GM11168 (cell line): ENCODE data around the gene TEFM.
"Not testable (repeated sequence)": the region's sequence is repeated elsewhere in the genome, so short reads cannot be mapped to it uniquely, and the experiment has no call there.

Experiments
- in situ Hi-C: fragments of 300-500 bp; cut with MboI; formaldehyde crosslinking; loops from one replicate; pipeline ENCODE4 v1.12.0; 2022; ENCODE audit warnings: low sequenced_read_pairs; ENCODE audit not compliant: unreplicated experiment

Gene TEFM

GRCh38 chr17:30922235-30923030 lies 16.4 kb upstream of the TEFM start:
- in situ Hi-C loops = no loop called here

GRCh38 chr17:30921544-30922196 lies 15.6 kb upstream of the TEFM start, which contains the start of gene ADAP2:
Gene ADAP2 (plus strand): TSS chr17:30921945. CDS start chr17:30922015, 70 bp downstream.
- in situ Hi-C loops = no loop called here

- in situ Hi-C loops = no loop called here
Observed at GRCh38 chr17:30920683-30921543, 14.9 kb upstream of the TEFM start.

DNA sequence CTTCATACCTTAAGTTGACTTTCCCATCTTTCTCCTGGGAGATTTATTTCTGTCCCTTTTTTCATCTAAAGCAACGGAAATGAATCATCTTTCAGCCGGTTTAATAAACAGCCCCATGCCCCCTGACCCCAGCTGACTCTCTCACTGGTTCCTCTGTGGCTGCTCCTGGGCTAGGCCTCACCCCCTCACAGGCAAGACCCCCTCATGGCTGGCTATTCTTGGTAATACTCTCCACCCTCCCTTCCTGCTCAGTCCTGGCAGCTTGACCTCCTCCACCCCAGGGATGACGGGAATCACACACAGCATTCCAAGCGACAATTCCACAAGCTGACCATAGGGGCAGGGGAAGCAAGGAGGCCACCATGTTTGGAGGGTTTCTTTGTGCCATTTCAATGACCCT lies 14.2 kb upstream of the TEFM start:
- in situ Hi-C loops = no loop called here

DNA sequence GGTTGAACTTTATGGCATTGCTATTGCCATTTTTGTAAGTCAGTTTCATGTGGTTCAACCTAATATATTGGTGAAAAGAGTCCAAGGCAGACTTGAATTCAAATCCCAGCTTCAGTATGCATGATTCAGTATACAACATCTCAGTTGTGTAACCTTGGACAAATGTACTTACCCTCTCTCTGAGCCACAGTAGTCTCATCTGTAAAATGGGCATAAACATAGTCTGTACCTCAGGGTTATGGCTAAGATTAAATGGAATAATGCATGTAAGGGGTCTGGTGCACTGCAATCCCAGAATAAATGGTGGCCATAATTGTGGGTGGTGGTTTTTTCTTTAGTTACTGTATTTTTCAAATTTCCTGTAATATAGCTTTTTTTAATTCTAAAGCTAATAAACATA lies 11.0 kb upstream of the TEFM start:
- in situ Hi-C loops = no loop called here

DNA sequence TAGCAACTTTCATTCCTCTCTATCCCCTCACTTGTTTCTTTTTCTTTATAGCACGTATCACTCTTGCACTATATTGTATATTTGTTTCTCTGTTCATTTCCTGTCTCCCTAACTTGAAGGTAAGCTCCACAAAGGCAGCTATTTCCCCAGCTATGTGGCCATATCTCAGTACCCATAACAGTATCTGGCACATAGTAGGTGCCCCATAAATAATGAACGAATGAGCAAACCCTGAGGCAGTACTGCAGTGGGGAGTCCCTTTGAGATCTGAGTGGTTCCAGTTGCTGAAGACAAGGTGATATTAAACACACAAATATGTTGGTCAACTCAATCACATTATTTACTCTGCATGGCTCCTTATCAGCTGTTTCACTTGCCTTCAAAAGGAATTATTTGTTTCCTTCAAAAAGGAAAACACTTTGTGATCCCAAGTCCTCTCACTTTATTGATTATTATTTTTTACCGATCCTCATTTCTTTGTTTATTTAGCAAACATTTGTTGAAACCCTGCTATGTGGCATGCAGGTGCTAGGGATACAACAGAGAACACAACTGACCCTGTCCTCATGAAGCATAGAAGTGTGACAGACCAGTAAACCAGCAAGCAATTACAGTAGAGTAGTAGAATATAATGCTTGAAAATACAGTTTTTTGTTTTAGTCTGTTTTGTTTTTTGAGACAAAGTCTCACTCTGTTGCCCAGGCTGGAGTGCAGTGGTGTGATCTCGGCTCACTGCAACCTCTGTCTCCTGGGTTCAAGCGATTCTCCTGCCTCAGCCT lies 10.0 kb upstream of the TEFM start:
- in situ Hi-C loops = no loop called here

DNA sequence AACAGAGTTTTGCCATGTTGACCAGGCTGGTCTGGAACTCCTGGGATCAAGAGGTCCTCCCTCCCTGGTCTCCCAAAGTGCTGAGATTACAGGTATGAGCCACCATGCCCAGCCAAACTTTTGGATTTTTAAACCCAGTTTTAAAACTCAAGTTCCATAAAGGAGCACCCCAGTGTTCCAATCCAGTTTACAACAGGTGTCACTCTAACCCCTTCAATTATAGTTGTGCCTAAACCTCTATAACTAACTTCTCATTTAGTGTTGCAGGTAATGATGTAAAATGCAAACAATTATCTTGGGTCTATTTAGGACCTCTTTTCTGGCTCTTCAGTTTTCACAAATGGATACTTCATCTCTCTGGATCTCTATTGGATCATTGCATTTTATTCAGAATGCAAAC lies 7.9 kb upstream of the TEFM start:
- in situ Hi-C loops = no loop called here

GRCh38 chr17:30910151-30910550 lies 4.1 kb upstream of the TEFM start:
- in situ Hi-C loops = not testable (repeated sequence)

- in situ Hi-C loops = no loop called here
Observed at GRCh38 chr17:30908717-30909420, 2.8 kb upstream of the TEFM start.

DNA sequence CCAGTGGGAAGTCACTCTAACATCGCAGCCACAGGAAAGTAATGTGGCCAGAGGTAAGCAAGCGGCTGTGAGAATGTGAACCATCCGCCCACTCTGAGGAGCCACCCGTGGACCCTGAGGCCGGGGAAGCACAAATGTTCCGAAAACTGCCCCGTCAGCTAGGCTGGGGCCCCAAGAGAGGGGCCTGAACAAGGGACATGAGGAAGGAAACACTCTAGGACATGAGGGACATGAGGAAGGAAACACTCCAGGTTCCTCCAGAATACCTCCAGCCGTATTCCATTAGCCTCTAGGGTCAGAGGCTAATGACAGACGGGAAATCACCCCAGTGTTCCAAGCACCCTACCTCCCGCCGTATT lies 317 bp downstream of the TEFM start:
- in situ Hi-C loops = no loop called here

- in situ Hi-C loops = no loop called here
Observed at GRCh38 chr17:30897311-30897710, 8.7 kb downstream of the TEFM start.

DNA sequence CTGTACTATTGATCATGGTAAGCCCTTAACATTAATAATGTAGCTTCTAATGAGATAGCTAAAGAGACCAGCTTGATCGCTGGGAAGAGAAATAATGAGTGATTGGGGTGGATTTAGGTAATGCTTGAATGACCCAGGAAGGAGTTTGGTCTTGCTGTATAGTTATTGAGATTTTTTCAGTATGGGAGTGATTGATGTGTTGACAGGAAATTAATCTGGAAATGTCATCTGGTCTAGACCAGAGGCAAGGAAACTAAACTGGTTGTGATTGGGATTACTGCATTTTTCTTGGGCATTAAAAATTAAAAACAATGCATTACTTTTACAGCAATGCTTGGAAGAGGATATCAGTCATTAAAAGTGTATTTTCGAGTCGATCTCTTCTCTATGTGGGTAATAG lies 11.8 kb downstream of the TEFM start:
- in situ Hi-C loops = no loop called here

DNA sequence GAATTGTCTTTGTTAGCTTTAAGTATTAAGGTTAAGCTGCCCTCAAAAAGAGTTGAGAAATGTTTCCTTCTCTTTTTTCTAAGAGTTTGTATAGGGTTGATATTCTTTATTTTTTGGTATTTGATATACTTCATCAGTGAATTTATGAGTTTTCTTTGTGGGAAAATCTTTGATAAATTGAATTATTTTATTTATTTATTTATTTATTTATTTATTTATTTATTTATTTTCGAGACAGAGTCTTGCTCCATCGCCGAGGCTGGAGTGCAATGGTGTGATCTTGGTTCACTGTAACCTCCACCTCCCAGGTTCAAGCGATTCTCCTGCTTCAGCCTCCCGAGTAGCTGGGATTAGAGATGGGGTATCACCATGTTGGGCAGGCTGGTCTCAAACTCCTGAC lies 19.9 kb downstream of the TEFM start:
- in situ Hi-C loops = no loop called here

DNA sequence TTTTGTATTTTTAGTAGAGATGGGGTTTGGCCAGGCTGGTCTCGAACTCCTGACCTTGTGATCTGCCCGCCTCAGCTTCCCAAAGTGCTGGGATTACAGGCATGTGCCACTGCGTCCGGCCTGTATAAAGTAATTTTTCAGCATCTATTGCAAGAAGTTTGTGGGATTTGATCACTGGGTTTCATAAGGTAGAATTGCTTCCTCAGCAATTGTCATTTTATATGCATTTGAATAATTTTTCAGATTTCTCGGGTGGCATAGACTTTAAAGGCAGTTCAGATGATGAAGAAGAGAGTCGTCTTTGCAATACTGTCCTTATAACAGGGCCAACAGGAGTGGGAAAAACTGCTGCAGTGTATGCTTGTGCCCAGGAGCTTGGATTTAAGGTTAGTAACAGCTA lies 37.0 kb downstream of the TEFM start:
- in situ Hi-C loops = loop anchor here (25.0 kb wide), 1 partner anchor 343 kb away; no protein-coding TSS in a partner anchor

- in situ Hi-C loops = loop anchor here (25.0 kb wide), 1 partner anchor 348 kb away; no protein-coding TSS in a partner anchor
Observed at GRCh38 chr17:30864636-30865035, 41.4 kb downstream of the TEFM start.

DNA sequence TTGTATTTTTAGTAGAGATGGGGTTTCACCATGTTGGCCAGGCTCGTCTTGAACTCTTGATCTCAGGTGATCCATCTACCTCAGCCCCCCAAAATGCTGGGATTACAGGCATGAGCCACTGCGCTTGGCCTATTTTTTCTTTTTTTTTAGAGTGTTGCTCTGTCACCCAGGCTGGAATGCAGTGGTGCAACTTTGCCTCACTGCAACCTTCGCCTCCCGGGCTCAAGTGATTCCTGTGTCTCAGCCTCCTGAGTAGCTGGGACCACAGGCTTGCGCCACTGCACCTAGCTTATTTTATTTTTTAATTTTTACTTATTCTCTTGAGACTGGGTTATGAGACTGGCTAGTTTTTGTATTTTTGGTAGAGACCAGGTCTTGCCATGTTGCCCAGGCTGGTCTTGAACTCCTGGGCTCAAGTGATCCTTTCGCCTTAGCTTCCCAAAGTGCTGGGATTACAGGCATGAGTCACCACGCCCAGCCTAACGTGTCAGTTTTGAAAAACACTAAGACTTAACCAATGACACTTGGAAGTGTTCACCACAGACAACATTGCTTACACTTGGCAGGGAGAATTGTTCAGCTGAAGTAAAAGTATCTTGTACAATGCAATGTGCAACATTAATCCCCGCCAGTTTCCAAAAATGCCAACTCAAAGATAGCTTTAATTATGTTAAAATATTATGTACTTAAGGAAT lies 47.3 kb downstream of the TEFM start:
- in situ Hi-C loops = loop anchor here (25.0 kb wide), 1 partner anchor 354 kb away; no protein-coding TSS in a partner anchor

GRCh38 chr17:30854146-30854545 lies 51.9 kb downstream of the TEFM start:
- in situ Hi-C loops = loop anchor here (25.0 kb wide), 1 partner anchor 358 kb away; no protein-coding TSS in a partner anchor
